Measurements from ENCODE around the gene ASCL5.

DNA sequence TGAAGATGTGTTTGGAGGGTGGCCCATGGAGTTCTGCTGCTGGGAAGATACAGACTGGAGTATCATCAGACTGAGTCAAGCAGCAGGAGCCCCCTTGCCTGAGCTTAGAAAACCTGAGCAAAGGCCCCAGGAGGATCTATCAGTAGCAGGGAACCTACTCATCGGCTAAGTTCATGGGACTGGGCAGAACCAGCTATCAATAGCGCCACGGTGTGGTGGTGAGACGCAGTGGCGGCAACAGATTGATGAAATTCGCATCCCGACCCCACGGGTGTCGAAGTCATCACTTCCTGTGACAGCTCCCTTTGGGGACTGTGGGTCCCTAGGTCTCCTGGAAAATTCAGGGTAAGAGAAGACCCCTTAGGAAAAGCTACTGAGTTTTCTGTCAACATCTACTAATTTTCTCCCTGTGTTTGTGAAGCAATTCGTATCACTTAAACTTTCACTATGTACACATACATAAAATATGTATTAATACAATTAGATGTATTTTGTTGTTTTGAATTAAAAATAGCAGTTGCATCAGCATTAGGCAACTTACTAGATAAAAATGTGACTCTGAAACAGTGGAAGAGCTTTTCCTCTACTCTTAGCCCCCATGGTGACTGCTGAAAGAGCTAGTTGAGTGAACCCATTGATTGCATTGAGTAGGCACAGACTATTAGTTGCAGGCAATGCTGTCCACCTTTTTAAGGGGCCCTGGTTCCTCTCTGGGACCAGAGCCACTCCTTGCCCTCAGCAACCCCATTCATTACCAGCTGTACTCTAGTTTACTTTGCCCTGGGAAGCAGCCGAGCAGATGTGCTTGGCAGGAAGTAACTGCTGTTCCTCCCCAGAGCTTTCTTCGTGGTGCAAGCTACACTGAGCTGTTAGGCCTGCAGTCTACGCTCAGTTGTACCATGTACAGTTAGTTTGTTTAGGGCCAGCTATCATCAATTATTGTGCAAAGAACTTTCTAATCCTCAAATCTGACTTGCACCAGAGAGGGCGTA lies 7.5 kb downstream of the ASCL5 start:
- TF ChIP-seq, protein P1, sequence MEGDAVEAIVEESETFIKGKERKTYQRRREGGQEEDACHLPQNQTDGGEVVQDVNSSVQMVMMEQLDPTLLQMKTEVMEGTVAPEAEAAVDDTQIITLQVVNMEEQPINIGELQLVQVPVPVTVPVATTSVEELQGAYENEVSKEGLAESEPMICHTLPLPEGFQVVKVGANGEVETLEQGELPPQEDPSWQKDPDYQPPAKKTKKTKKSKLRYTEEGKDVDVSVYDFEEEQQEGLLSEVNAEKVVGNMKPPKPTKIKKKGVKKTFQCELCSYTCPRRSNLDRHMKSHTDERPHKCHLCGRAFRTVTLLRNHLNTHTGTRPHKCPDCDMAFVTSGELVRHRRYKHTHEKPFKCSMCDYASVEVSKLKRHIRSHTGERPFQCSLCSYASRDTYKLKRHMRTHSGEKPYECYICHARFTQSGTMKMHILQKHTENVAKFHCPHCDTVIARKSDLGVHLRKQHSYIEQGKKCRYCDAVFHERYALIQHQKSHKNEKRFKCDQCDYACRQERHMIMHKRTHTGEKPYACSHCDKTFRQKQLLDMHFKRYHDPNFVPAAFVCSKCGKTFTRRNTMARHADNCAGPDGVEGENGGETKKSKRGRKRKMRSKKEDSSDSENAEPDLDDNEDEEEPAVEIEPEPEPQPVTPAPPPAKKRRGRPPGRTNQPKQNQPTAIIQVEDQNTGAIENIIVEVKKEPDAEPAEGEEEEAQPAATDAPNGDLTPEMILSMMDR (IDR thresholded peaks at IDR 0.05; ENCODE audit: low read length): peak; percentile 96
- TF ChIP-seq EZH2phosphoT487 (IDR thresholded peaks at IDR 0.05; ENCODE audit: low read length) (no peak), EZH2 (optimal IDR thresholded peaks at IDR 0.05; ENCODE audit: low read depth, low read length) (no peak)
